ENCODE measurements around the gene WDR82.

Gene WDR82

DNA sequence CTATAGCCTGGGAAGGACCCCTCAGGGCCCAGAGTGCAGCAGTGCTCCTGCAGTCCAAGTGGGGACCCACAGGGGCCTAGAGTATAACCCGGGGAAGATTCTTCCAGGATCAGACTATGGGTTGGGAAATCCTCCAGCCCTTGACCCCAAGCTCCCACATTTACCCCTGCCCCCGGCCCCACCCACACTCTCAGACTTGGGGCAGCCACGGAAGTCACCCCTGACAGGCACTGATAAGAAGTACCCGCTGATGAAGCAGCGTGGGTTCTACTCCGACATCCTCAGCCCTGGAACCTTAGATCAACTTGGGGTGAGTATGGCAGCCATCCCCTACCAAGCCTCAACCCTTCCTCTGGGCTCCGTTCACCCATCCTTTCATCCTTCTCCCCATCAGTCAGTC, 44.0 kb upstream of the WDR82 start:
- Histone ChIP-seq H3K9me3 (ENCODE audit: control insufficient read depth, insufficient read depth, low read length) (no peaks in the 10 kb centered on the region), H3K4me2 (ENCODE audit: low read length) (no peak overlapping the region), H3K79me2 (ENCODE audit: control insufficient read depth, low read length) (no peaks in the 10 kb centered on the region), H3K4me3 (ENCODE audit: low read length) (no peak overlapping the region), H4K20me1 (ENCODE audit: control insufficient read depth, insufficient read depth, low read depth, low read length) (no peaks in the 10 kb centered on the region; the same call in 1 of the 2 replicates), H3K27me3 (ENCODE audit: control insufficient read depth, low read length) (no peaks in the 10 kb centered on the region), H3K4me1 (ENCODE audit: control insufficient read depth, low read length) (peaks cover 4% of the 10 kb centered on the region), H3K36me3 (ENCODE audit: control insufficient read depth, low read length) (no peaks in the 10 kb centered on the region), H3F3A (ENCODE audit: control insufficient read depth, insufficient read depth) (no peaks in the 10 kb centered on the region), H3K27ac (ENCODE audit: low read depth, low read length) (no peak overlapping the region), H3K9me2 (replicated peaks; ENCODE audit: control insufficient read depth, low read length) (no peaks in the 10 kb centered on the region)
- no peak for TF ChIP-seq EZH2phosphoT487 (IDR thresholded peaks at IDR 0.05; ENCODE audit: borderline replicate concordance, low read length)
- TF ChIP-seq, protein P1, sequence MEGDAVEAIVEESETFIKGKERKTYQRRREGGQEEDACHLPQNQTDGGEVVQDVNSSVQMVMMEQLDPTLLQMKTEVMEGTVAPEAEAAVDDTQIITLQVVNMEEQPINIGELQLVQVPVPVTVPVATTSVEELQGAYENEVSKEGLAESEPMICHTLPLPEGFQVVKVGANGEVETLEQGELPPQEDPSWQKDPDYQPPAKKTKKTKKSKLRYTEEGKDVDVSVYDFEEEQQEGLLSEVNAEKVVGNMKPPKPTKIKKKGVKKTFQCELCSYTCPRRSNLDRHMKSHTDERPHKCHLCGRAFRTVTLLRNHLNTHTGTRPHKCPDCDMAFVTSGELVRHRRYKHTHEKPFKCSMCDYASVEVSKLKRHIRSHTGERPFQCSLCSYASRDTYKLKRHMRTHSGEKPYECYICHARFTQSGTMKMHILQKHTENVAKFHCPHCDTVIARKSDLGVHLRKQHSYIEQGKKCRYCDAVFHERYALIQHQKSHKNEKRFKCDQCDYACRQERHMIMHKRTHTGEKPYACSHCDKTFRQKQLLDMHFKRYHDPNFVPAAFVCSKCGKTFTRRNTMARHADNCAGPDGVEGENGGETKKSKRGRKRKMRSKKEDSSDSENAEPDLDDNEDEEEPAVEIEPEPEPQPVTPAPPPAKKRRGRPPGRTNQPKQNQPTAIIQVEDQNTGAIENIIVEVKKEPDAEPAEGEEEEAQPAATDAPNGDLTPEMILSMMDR (IDR thresholded peaks at IDR 0.05; ENCODE audit: low read depth, low read length, poor library complexity, severe bottlenecking): no peak

DNA sequence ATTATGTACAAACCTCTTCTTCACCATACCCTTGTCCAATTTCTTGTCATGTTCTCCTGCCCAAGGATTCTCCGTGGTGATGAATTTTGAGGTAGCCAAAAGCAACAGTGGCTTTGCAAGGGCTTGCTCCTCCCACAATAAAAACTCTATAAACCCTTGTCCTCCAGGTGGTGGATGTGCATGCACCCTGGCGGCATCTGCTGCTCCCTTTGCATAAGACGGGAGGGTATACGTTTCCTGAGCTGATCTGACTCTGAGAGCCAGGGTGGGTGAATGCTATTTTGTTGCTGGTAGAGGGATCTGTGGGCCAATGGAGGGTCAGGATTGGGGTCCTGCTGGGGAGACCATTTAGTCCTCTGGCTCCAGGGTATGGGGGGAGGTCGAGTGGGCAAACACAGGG, 43.0 kb upstream of the WDR82 start:
- Histone ChIP-seq H3K4me1 (ENCODE audit: control insufficient read depth, low read length) (peaks cover 5% of the 10 kb centered on the region), H3K27me3 (ENCODE audit: control insufficient read depth, low read length) (no peaks in the 10 kb centered on the region), H4K20me1 (ENCODE audit: control insufficient read depth, insufficient read depth, low read depth, low read length) (no peaks in the 10 kb centered on the region; the same call in 1 of the 2 replicates), H3K79me2 (ENCODE audit: control insufficient read depth, low read length) (no peaks in the 10 kb centered on the region), H3K27ac (ENCODE audit: low read depth, low read length) (no peak overlapping the region), H3K9me3 (ENCODE audit: control insufficient read depth, insufficient read depth, low read length) (no peaks in the 10 kb centered on the region), H3K4me3 (ENCODE audit: low read length) (no peak overlapping the region), H3K36me3 (ENCODE audit: control insufficient read depth, low read length) (no peaks in the 10 kb centered on the region), H3K4me2 (ENCODE audit: low read length) (no peak overlapping the region), H3F3A (ENCODE audit: control insufficient read depth, insufficient read depth) (no peaks in the 10 kb centered on the region), H3K9me2 (replicated peaks; ENCODE audit: control insufficient read depth, low read length) (no peaks in the 10 kb centered on the region)
- TF ChIP-seq, protein P1 (IDR thresholded peaks at IDR 0.05; ENCODE audit: low read depth, low read length, poor library complexity, severe bottlenecking): no peak
- no peak for TF ChIP-seq EZH2phosphoT487 (IDR thresholded peaks at IDR 0.05; ENCODE audit: borderline replicate concordance, low read length)

DNA sequence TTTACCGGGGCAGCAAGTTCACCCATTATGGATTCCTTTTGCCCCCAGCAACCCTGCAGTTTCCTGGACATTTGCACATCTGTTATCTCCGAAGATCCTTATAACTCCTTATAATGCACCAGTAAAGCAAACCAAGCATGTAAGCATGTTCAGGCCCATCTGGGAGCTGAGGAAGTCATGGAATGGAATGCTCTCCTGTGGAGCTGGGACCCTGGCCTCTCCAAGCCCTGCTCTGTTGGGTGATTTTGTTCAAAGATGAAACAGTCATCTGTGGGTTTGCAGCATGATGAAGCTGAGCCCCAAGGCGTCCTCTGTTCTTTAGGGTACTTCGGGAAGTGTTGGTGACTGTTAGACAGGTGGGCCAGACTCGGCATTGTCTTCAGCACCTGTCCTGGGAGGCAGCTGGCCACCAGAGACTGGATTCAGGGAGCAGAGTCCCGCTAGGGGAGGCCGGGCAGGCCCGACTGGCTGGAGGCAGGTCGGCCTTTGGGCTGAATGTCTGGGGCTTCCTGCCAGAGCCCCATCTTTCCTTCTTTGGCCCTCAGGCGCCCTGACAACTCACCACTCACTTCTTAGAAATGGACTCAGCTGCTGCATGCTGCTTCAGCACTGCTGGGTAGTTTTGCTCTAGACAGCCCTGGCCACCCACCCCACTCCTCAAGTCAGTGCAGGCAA, 41.6 kb upstream of the WDR82 start:
- H3K9me2 ChIP-seq (replicated peaks; ENCODE audit: control insufficient read depth, low read length): no peaks in the 10 kb centered on the region
- no peaks in the 10 kb centered on the region for H3K27me3 ChIP-seq (ENCODE audit: control insufficient read depth, low read length)
- no peaks in the 10 kb centered on the region for H3K79me2 ChIP-seq (ENCODE audit: control insufficient read depth, low read length)
- no peaks in the 10 kb centered on the region for H3K36me3 ChIP-seq (ENCODE audit: control insufficient read depth, low read length)
- H3K4me1 ChIP-seq (ENCODE audit: control insufficient read depth, low read length): peaks cover 5% of the 10 kb centered on the region
- no peaks in the 10 kb centered on the region for H3K9me3 ChIP-seq (ENCODE audit: control insufficient read depth, insufficient read depth, low read length)
- no peak for TF ChIP-seq EZH2phosphoT487 (IDR thresholded peaks at IDR 0.05; ENCODE audit: borderline replicate concordance, low read length)
- TF ChIP-seq, protein P1 (IDR thresholded peaks at IDR 0.05; ENCODE audit: low read depth, low read length, poor library complexity, severe bottlenecking): no peak
- H3K27ac ChIP-seq (ENCODE audit: low read depth, low read length): no peak overlapping the region
- no peaks in the 10 kb centered on the region for H4K20me1 ChIP-seq (ENCODE audit: control insufficient read depth, insufficient read depth, low read depth, low read length)
- no peak overlapping the region for H3K4me2 ChIP-seq (ENCODE audit: low read length)
- no peak overlapping the region for H3K4me3 ChIP-seq (ENCODE audit: low read length)
- H3F3A ChIP-seq (ENCODE audit: control insufficient read depth, insufficient read depth): no peaks in the 10 kb centered on the region
